IPS-15b (cell line): ENCODE data around the gene IL7R.
"Not testable (repeated sequence)": the region's sequence is repeated elsewhere in the genome, so short reads cannot be mapped to it uniquely, and the experiment has no call there.

ENCODE experiments used
- H3K27me3 ChIP-seq: one replicate; pipeline ENCODE4 v1.6.1; 2013; ENCODE audit warnings: low read length; ENCODE audit not compliant: control insufficient read depth, insufficient read depth
- H3K36me3 ChIP-seq: one replicate; pipeline ENCODE4 v1.6.1; 2013; ENCODE audit warnings: low read length; ENCODE audit not compliant: control insufficient read depth, insufficient read depth
- H3K4me1 ChIP-seq: one replicate; pipeline ENCODE4 v1.6.1; 2013; ENCODE audit warnings: mild to moderate bottlenecking, low read length; ENCODE audit not compliant: control insufficient read depth, insufficient read depth
- H3K4me3 ChIP-seq: one replicate; pipeline ENCODE4 v1.5.1; 2013; ENCODE audit warnings: low read depth, low read length
- H3K9ac ChIP-seq: one replicate; pipeline ENCODE4 v1.6.1; 2013; ENCODE audit warnings: low read depth, mild to moderate bottlenecking, low read length
- H3K9me3 ChIP-seq: one replicate; pipeline ENCODE4 v1.6.1; 2013; ENCODE audit warnings: mild to moderate bottlenecking, low read length; ENCODE audit not compliant: control insufficient read depth, insufficient read depth

Gene IL7R

GRCh38 chr5:35847491-35847890 is 9.2 kb upstream of the IL7R start:
- no peak overlapping the region for H3K9ac ChIP-seq

GRCh38 chr5:35847961-35848360 is 8.7 kb upstream of the IL7R start:
- H3K9ac ChIP-seq = no peak overlapping the region
- no peaks in the 10 kb centered on the region for H3K36me3 ChIP-seq
- H3K27me3 ChIP-seq = no peaks in the 10 kb centered on the region
- peaks cover 4% of the 10 kb centered on the region for H3K9me3 ChIP-seq
- H3K4me1 ChIP-seq = no peaks in the 10 kb centered on the region
- H3K4me3 ChIP-seq = no peak overlapping the region

More at GRCh38 chr5:35847491-35847890, 9.2 kb upstream of the IL7R start:
- no peak overlapping the region for H3K4me3 ChIP-seq
- H3K36me3 ChIP-seq = no peaks in the 10 kb centered on the region
- no peaks in the 10 kb centered on the region for H3K27me3 ChIP-seq
- H3K4me1 ChIP-seq = no peaks in the 10 kb centered on the region
- peaks cover 4% of the 10 kb centered on the region for H3K9me3 ChIP-seq

GRCh38 chr5:35849860-35850259 is 6.8 kb upstream of the IL7R start:
- no peaks in the 10 kb centered on the region for H3K4me1 ChIP-seq
- H3K4me3 ChIP-seq = no peak overlapping the region
- no peaks in the 10 kb centered on the region for H3K27me3 ChIP-seq
- no peak overlapping the region for H3K9ac ChIP-seq
- no peaks in the 10 kb centered on the region for H3K36me3 ChIP-seq
- peaks cover 4% of the 10 kb centered on the region for H3K9me3 ChIP-seq

DNA sequence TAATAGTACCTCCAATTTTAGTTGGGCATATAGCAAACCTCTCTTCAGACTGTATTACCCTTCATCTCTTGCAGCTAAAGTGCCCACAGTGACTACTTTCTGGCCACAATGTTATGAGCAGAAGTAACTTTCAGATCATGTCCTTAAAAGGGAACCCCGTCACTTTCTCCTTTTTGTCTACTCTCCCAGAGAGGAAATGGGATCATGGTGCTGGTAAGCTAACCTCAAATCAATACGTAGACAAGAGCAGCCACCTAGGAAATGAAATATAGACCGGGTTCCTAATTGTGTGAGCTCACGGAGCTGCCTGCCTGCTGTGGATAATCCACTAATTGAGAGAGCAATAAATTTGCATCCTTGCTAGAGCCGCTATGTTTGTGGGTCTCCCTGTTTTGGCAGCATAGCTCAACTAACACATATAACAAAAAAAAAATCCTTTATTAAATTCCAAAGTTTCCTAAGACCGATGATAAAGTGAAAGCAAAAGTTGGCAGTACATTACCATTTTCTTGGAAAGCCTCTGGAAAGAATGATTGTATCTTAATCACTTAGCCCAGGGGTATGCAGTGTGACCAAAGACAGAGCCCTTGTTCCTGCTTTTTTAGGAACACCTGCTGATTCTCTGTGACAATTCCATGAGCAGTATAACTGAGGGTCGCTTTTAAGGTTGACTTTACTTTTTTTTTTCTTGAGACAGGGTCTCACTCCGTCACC is 5.6 kb upstream of the IL7R start:
- no peak overlapping the region for H3K4me3 ChIP-seq
- no peaks in the 10 kb centered on the region for H3K27me3 ChIP-seq
- no peaks in the 10 kb centered on the region for H3K4me1 ChIP-seq
- no peak overlapping the region for H3K9ac ChIP-seq
- H3K9me3 ChIP-seq = no peaks in the 10 kb centered on the region
- H3K36me3 ChIP-seq = no peaks in the 10 kb centered on the region

- H3K4me1 ChIP-seq = no peaks in the 10 kb centered on the region
- no peak overlapping the region for H3K4me3 ChIP-seq
- no peaks in the 10 kb centered on the region for H3K27me3 ChIP-seq
- H3K9ac ChIP-seq = no peak overlapping the region
- H3K9me3 ChIP-seq = no peaks in the 10 kb centered on the region
- H3K36me3 ChIP-seq = no peaks in the 10 kb centered on the region
These were observed 4.5 kb upstream of the IL7R start for GRCh38 chr5:35852084-35852734.

DNA sequence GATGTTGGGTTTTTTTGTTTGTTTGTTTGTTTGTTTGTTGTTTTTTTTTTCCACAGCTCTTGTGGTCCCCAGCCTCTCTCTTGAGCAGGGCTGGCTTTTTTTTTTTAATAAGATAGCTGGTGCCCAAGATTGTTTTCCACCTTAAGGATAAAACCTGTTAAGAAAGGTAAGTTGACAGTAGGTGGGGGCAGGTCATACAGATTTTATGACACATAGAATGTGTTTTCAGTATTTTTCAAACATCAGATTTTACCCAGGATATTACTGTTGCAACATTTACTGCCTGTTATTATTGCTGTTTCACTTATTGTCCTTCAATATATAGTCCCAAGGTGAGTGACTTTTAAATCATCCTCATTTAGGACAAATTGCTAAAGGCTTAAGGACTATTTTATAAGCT is 3.9 kb upstream of the IL7R start:
- Histone ChIP-seq H3K4me1 (no peaks in the 10 kb centered on the region), H3K9me3 (no peaks in the 10 kb centered on the region), H3K4me3 (no peak overlapping the region), H3K36me3 (no peaks in the 10 kb centered on the region), H3K9ac (no peak overlapping the region), H3K27me3 (no peaks in the 10 kb centered on the region)

- Histone ChIP-seq H3K4me3 (no peak overlapping the region), H3K9me3 (no peaks in the 10 kb centered on the region), H3K36me3 (no peaks in the 10 kb centered on the region), H3K9ac (no peak overlapping the region), H3K27me3 (no peaks in the 10 kb centered on the region), H3K4me1 (no peaks in the 10 kb centered on the region)
These were observed 3.1 kb upstream of the IL7R start for GRCh38 chr5:35853631-35854030.

DNA sequence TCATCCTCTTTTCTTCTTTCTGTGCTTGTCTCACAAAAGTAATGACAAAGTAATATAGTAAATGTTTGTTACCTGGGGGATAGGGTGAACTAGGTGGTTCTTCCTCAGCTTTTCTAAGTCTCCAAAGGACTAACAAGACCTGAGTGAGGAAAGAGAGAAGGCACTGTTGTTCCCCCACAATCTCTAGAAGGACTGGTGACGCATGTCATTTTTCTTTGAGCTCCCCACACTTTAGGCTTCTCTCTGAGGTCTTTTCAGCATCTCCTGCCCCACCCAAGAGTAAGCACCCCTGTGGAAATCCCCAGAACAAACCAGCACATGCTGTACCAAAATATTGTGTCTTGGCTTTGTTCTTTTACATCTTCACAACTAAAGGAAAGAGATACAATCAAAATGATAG is 2.4 kb upstream of the IL7R start:
- Histone ChIP-seq H3K9me3 (no peaks in the 10 kb centered on the region), H3K36me3 (no peaks in the 10 kb centered on the region), H3K9ac (no peak overlapping the region), H3K27me3 (no peaks in the 10 kb centered on the region), H3K4me3 (no peak overlapping the region), H3K4me1 (no peaks in the 10 kb centered on the region)

DNA sequence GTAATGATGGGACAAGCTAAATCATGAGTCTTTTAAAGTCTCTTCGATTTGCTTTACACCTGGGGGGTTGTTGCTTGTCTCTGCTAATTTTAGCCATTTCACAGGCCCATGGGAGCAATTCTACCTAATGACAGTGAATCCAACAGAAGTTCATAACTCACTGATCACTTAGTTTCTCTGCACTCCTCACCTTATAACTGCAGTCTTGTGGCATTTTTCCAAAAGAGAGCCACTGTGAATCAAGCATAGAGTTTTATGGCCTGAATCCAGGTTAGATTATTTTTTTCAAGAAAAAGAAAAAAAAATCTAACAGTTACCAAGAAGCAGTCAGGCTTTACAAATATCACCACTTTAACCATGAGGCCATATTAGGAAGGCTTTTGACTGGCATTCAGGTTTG is 1.5 kb upstream of the IL7R start:
- Histone ChIP-seq H3K9ac (no peak overlapping the region), H3K9me3 (no peaks in the 10 kb centered on the region), H3K36me3 (no peaks in the 10 kb centered on the region), H3K4me1 (no peaks in the 10 kb centered on the region), H3K27me3 (no peaks in the 10 kb centered on the region), H3K4me3 (no peak overlapping the region)

- H3K4me3 ChIP-seq, H3K27me3 ChIP-seq, H3K4me1 ChIP-seq, H3K36me3 ChIP-seq, H3K9ac ChIP-seq, H3K9me3 ChIP-seq: not testable (repeated sequence)
These were observed 416 bp upstream of the IL7R start for GRCh38 chr5:35856186-35856764.

GRCh38 chr5:35857606-35858205 is 1.0 kb downstream of the IL7R start:
- Histone ChIP-seq H3K27me3 (no peaks in the 10 kb centered on the region), H3K9ac (no peak overlapping the region), H3K4me1 (no peaks in the 10 kb centered on the region), H3K9me3 (no peaks in the 10 kb centered on the region), H3K4me3 (no peak overlapping the region), H3K36me3 (no peaks in the 10 kb centered on the region)
